Gastroesophageal sphincter (tissue), 4 donors: ENCODE measurements around the gene STK24. TPM values are rescaled to one million over a fixed set of nuclear protein-coding genes. Genes with fewer than 3 reads are reported as not detected.

Experiments used
- ATAC-seq: fragments of 150-250 bp; one replicate; pipeline ENCODE4 v1.9.1; 2016; ENCODE audit warnings: mild to moderate bottlenecking, moderate library complexity
- H3K27ac ChIP-seq, 4 donors: fragments of 200-600 bp; sonication (generic) in 3 of 4; 1 replicate in 3 of 4; 2 replicates in 1 of 4; pipeline ENCODE4 v1.5.1; 2016 to 2019
- H3K27me3 ChIP-seq: fragments of 200-600 bp; sonication (generic); one replicate; pipeline ENCODE4 v1.5.1; 2019
- H3K36me3 ChIP-seq, 2 donors: fragments of 200-600 bp; sonication (generic); one replicate each; pipeline ENCODE4 v1.5.1; 2019; ENCODE audit warnings: control low read depth in 1 of 2
- H3K4me1 ChIP-seq, 3 donors: fragments of 200-600 bp; sonication (generic); 1 replicate in 2 of 3; 2 replicates in 1 of 3; pipeline ENCODE4 v1.5.1; 2016 to 2019; ENCODE audit warnings: control low read depth in 2 of 3
- H3K4me3 ChIP-seq, 2 donors: fragments of 200-600 bp; sonication (generic); one replicate each; pipeline ENCODE4 v1.5.1; 2019; ENCODE audit warnings: mild to moderate bottlenecking in 1 of 2, moderate library complexity in 1 of 2
- H3K9me3 ChIP-seq, 3 donors: fragments of 200-600 bp; sonication (generic); one replicate each; pipeline ENCODE4 v1.5.1; 2017 to 2019; ENCODE audit warnings: control low read depth in 2 of 3
- EP300 ChIP-seq: sonication (generic); formaldehyde crosslinking; IDR thresholded peaks from one replicate; pipeline ENCODE4 v1.6.1; 2017; ENCODE audit warnings: antibody characterized with exemption, mild to moderate bottlenecking
- POLR2A ChIP-seq, 2 donors: fragments of 450-650 bp; IDR thresholded peaks; one replicate each; pipeline ENCODE4 v1.6.1; 2017; ENCODE audit warnings: antibody characterized with exemption in 2 of 2, mild to moderate bottlenecking in 2 of 2, moderate library complexity in 1 of 2
- POLR2AphosphoS5 ChIP-seq: sonication (generic); formaldehyde crosslinking; IDR thresholded peaks from one replicate; pipeline ENCODE4 v1.6.1; 2017; ENCODE audit warnings: antibody characterized with exemption
- WGBS, 2 donors: methylation state at CpG; one replicate each; pipeline ENCODE4 v1.1.5; 2018; ENCODE audit warnings: low coverage in 1 of 2; 5-methylcytosine and 5-hydroxymethylcytosine counted together
- total RNA-seq, 4 donors: library from RNA; depleted of rRNA; stranded (reverse); fragments of >200 nt; gene quantifications; one replicate each; pipeline ENCODE4 v1.1.0, GENCODE V29; 2016
- TF ChIP-seq, protein P1 (sequence below), 4 experiments: fragments of 200-600 bp in 2 of 4; fragments of 450-650 bp in 2 of 4; sonication (generic) in 1 of 4; IDR thresholded peaks; one replicate each; pipeline ENCODE4 v1.5.1; 2017 to 2019; ENCODE audit warnings: antibody characterized with exemption in 4 of 4, mild to moderate bottlenecking in 2 of 4, moderate library complexity in 2 of 4

The STK24 gene
- total RNA-seq, 4 donors from 2014 or later: 60.2 to 157 (median 102) TPM

DNA sequence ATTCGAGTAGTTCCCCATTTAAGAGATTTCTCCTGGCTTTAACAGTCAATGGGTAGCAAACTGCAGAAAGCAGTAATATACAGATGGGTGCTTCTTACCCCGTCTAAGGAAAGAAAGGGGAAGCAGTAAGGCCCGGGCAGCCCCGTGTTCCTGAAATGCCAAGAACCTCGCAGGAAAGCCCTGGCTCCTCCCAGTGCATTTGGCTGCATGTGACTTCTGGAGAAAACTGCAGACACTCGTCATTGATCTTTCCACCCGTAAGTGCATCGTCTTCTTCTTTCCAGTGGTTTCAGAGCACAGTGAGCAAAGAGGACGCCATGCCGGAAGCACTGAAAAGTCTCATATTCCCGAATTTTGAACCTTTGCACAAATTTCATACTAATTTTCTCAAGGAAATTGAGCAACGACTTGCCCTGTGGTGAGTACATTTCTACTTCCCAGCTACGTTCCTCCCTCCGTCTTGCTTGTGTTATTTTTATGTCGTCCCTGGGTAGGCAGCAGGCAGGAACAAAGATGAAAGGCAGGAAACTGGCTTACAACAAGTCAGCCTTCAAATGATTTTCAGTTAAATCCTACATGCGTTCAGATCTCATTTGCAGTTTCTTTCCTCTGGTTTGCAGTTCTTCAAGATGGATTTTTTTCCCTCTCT is 165.2 kb downstream of the STK24 start:
- Histone ChIP-seq H3K27me3 (no peaks in the 10 kb centered on the region), H3K9me3 (no peaks in the 10 kb centered on the region), H3K27ac (no peak overlapping the region), H3K4me1 (no peaks in the 10 kb centered on the region), H3K4me3 (peak overlapping the region in 1 of 2 donors; percentile 9), H3K36me3 (peaks cover 0 to 66% of the 10 kb centered on the region in 2 donors)
- 67 to 76% methylated on average over 13 to 15 of the region's 16 CpGs for WGBS, 2 donors
- TF ChIP-seq, protein P1, sequence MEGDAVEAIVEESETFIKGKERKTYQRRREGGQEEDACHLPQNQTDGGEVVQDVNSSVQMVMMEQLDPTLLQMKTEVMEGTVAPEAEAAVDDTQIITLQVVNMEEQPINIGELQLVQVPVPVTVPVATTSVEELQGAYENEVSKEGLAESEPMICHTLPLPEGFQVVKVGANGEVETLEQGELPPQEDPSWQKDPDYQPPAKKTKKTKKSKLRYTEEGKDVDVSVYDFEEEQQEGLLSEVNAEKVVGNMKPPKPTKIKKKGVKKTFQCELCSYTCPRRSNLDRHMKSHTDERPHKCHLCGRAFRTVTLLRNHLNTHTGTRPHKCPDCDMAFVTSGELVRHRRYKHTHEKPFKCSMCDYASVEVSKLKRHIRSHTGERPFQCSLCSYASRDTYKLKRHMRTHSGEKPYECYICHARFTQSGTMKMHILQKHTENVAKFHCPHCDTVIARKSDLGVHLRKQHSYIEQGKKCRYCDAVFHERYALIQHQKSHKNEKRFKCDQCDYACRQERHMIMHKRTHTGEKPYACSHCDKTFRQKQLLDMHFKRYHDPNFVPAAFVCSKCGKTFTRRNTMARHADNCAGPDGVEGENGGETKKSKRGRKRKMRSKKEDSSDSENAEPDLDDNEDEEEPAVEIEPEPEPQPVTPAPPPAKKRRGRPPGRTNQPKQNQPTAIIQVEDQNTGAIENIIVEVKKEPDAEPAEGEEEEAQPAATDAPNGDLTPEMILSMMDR (IDR thresholded peaks at IDR 0.05): no peak
- no peak for TF ChIP-seq POLR2A (IDR thresholded peaks at IDR 0.05)
- no peak for TF ChIP-seq EP300
- no peak for TF ChIP-seq POLR2AphosphoS5
- ATAC-seq: peak; percentile 58

DNA sequence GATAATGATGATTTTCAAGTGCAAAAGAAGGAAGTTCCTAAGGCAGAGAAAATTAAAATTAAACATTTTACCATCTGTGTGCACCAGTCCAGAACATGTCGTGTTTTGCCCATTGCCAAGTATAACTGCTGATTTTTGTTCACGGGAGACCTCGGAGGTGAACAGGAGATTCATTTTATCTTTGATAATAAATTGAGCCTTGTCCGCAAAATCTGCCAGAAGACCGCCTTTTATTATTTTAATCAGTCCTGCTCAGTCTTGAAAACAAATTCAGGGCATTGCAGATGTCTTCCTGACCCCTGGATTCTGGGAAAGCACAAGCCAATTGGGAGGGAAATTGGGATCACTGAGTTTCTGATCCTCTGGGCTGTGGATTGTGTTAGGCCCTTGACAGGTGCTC is 165.9 kb downstream of the STK24 start:
- 87 to 94% methylated on average over 5 of the region's 5 CpGs for WGBS, 2 donors
- no peak for ATAC-seq

DNA sequence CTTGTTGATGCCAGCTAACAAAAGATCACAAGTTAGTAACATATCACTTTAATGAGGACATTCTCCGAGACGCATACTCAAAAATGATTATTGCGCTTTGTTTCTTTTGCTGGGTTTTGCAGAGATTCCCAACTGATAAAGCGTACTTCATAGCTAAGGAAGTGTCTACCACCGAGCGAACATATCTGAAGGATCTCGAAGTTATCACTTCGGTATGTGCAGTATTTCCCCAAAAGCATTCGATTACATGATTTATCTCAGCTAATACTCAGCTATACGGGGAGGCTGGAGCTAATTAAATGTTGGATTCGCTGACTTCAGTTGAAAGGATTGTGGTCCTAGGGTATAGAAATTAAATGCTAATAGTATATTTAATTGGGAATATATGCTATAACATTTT is 166.3 kb downstream of the STK24 start:
- no peak overlapping the region for H3K27ac ChIP-seq
- H3K36me3 ChIP-seq: peaks cover 0 to 55% of the 10 kb centered on the region in 2 donors
- no peak for ATAC-seq
- no peaks in the 10 kb centered on the region for H3K27me3 ChIP-seq
- no peak overlapping the region for H3K4me3 ChIP-seq
- TF ChIP-seq, protein P1 (IDR thresholded peaks at IDR 0.05): no peak
- TF ChIP-seq POLR2A (IDR thresholded peaks at IDR 0.05): no peak
- TF ChIP-seq POLR2AphosphoS5: no peak
- no peak for TF ChIP-seq EP300
- 89 to 94% methylated on average over 11 of the region's 11 CpGs for WGBS, 2 donors
- no peaks in the 10 kb centered on the region for H3K9me3 ChIP-seq
- no peaks in the 10 kb centered on the region for H3K4me1 ChIP-seq

More for the DNA sequence above, 165.9 kb downstream of the STK24 start:
- peaks cover 0 to 59% of the 10 kb centered on the region in 2 donors for H3K36me3 ChIP-seq
- H3K27me3 ChIP-seq: no peaks in the 10 kb centered on the region
- H3K27ac ChIP-seq: no peak overlapping the region
- no peak overlapping the region for H3K4me3 ChIP-seq
- no peak for TF ChIP-seq POLR2A (IDR thresholded peaks at IDR 0.05)
- no peak for TF ChIP-seq POLR2AphosphoS5
- TF ChIP-seq, protein P1 (IDR thresholded peaks at IDR 0.05): no peak
- no peak for TF ChIP-seq EP300
- no peaks in the 10 kb centered on the region for H3K9me3 ChIP-seq
- H3K4me1 ChIP-seq: no peaks in the 10 kb centered on the region

DNA sequence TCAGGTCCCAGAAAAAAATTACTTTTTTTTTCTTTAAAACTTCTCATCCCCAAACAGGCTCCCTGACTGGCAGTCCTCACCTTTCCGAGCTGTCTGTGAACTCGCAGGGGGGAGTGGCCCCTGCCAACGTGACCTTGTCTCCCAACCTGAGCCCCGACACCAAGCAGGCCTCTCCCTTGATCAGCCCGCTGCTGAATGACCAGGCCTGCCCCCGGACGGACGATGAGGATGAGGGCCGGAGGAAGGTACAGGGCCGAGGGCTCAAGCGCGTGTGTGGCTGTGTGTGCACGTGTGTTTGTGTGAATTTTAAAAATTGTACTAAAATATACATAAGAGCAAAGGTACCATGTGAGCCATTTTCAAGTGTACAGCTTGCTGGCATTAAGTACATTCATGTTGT is 167.6 kb downstream of the STK24 start:
- Histone ChIP-seq H3K27ac (no peak overlapping the region), H3K27me3 (no peaks in the 10 kb centered on the region), H3K9me3 (no peaks in the 10 kb centered on the region), H3K4me3 (no peak overlapping the region), H3K36me3 (peaks cover 0 to 42% of the 10 kb centered on the region in 2 donors), H3K4me1 (no peaks in the 10 kb centered on the region)
- 80% methylated on average over 1 of the region's 13 CpGs; no CpG with 5 or more reads in 1 of the 2 donors for WGBS, 2 donors
- no peak for TF ChIP-seq POLR2A (IDR thresholded peaks at IDR 0.05)
- TF ChIP-seq POLR2AphosphoS5: no peak
- no peak for TF ChIP-seq EP300
- TF ChIP-seq, protein P1 (IDR thresholded peaks at IDR 0.05): no peak
- no peak for ATAC-seq

DNA sequence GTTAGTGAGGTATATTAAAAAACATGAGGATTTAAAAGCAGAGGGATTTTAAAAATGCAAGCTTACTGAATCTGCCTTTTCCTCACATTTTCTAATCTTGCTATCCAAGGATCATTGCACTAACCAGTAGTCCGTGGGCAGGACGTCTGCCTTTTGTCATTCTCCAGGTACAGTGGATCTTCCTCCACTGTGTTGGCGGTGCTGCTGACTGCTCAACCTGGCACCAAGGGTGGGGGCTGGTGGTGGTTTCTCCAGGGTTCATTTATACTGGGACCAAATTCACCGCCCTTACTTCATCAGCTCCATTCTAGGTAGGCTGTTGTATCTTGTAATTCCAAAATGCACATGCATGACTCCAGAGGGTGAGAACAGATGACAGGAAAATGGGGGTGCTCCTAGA is 169.3 kb downstream of the STK24 start:
- H3K4me3 ChIP-seq: no peak overlapping the region
- 97 to 100% methylated on average over 2 to 3 of the region's 4 CpGs for WGBS, 2 donors
- no peaks in the 10 kb centered on the region for H3K9me3 ChIP-seq
- TF ChIP-seq POLR2A (IDR thresholded peaks at IDR 0.05) (no peak), POLR2AphosphoS5 (no peak), EP300 (no peak)
- TF ChIP-seq, protein P1 (IDR thresholded peaks at IDR 0.05): no peak
- H3K4me1 ChIP-seq: no peaks in the 10 kb centered on the region
- H3K27me3 ChIP-seq: no peaks in the 10 kb centered on the region
- ATAC-seq: no peak
- peaks cover 0 to 35% of the 10 kb centered on the region in 2 donors for H3K36me3 ChIP-seq
- no peak overlapping the region for H3K27ac ChIP-seq
